Liver (tissue), 9 donors: ENCODE data around the gene BCL10. TPM values are rescaled to one million over a fixed set of nuclear protein-coding genes. Genes with fewer than 3 reads are reported as not detected.

Source experiments
- DNase-seq: peaks from one replicate; pipeline ENCODE4 v3.0.0-alpha.2; 2017; ENCODE audit warnings: low spot score
- H3K27ac ChIP-seq, 2 donors: one replicate each; pipeline ENCODE4 v1.7.0; 2013; ENCODE audit warnings: inconsistent platforms in 2 of 2, low read length in 2 of 2, control low read depth in 1 of 2, low read depth in 1 of 2, mild to moderate bottlenecking in 1 of 2
- H3K27me3 ChIP-seq, 4 donors: one replicate each; pipeline versions ENCODE4 v1.6.1 to v1.7.0; 2013; ENCODE audit warnings: low read length in 3 of 4, inconsistent platforms in 1 of 4, mild to moderate bottlenecking in 1 of 4, moderate library complexity in 1 of 4; ENCODE audit not compliant: control insufficient read depth in 4 of 4, insufficient read depth in 4 of 4
- H3K36me3 ChIP-seq, 4 donors: one replicate each; pipeline versions ENCODE4 v1.6.1 to v1.7.0; 2013; ENCODE audit warnings: low read length in 3 of 4, mild to moderate bottlenecking in 3 of 4, low read depth in 1 of 4, moderate library complexity in 1 of 4; ENCODE audit not compliant: control insufficient read depth in 4 of 4, insufficient read depth in 3 of 4
- H3K4me1 ChIP-seq, 4 donors: one replicate each; pipeline versions ENCODE4 v1.6.1 to v1.7.0; 2013; ENCODE audit warnings: low read length in 3 of 4, mild to moderate bottlenecking in 3 of 4, moderate library complexity in 1 of 4; ENCODE audit not compliant: control insufficient read depth in 4 of 4, insufficient read depth in 4 of 4
- H3K4me3 ChIP-seq, 3 donors: one replicate each; pipeline versions ENCODE4 v1.6.1 to v1.7.0; 2013; ENCODE audit warnings: low read length in 3 of 3, control low read depth in 1 of 3, low read depth in 1 of 3, mild to moderate bottlenecking in 1 of 3
- H3K9ac ChIP-seq, 2 donors: one replicate each; pipeline ENCODE4 v1.7.0; 2013; ENCODE audit warnings: low read length in 2 of 2, mild to moderate bottlenecking in 2 of 2, moderate library complexity in 2 of 2, control low read depth in 1 of 2, low read depth in 1 of 2
- H3K9me3 ChIP-seq, 4 donors: one replicate each; pipeline versions ENCODE4 v1.6.1 to v1.7.0; 2013; ENCODE audit warnings: low read length in 3 of 4; ENCODE audit not compliant: control insufficient read depth in 4 of 4
- EGR1 ChIP-seq, 2 donors: IDR thresholded peaks; 2 replicates each; pipeline ENCODE4 v1.6.1; 2016 to 2018; ENCODE audit warnings: antibody characterized with exemption in 2 of 2, low read depth in 2 of 2
- FOXA1 ChIP-seq: IDR thresholded peaks from 2 replicates; pipeline ENCODE4 v1.6.1; 2016; ENCODE audit warnings: antibody characterized with exemption
- FOXA2 ChIP-seq: IDR thresholded peaks from 2 replicates; pipeline ENCODE4 v1.6.1; 2016; ENCODE audit warnings: antibody characterized with exemption
- GABPA ChIP-seq, 2 donors: IDR thresholded peaks in 1 of 2; conservative IDR thresholded peaks in 1 of 2; 2 replicates each; pipeline ENCODE4 v1.6.1; 2016; ENCODE audit warnings: antibody characterized with exemption in 2 of 2, mild to moderate bottlenecking in 1 of 2, moderate library complexity in 1 of 2
- HNF4A ChIP-seq, 2 donors: conservative IDR thresholded peaks; 2 replicates each; pipeline ENCODE4 v1.6.1; 2016; ENCODE audit warnings: antibody characterized with exemption in 2 of 2, mild to moderate bottlenecking in 2 of 2
- HNF4G ChIP-seq: IDR thresholded peaks from 2 replicates; pipeline ENCODE4 v1.6.1; 2016; ENCODE audit warnings: antibody characterized with exemption
- JUND ChIP-seq, 2 donors: IDR thresholded peaks; 2 replicates each; pipeline ENCODE4 v1.6.1; 2016; ENCODE audit warnings: antibody characterized with exemption in 2 of 2
- NR2F2 ChIP-seq: IDR thresholded peaks from 2 replicates; pipeline ENCODE4 v1.6.1; 2016; ENCODE audit warnings: antibody characterized with exemption
- RAD21 ChIP-seq, 2 donors: IDR thresholded peaks; 2 replicates each; pipeline ENCODE4 v1.6.1; 2016; ENCODE audit warnings: antibody characterized with exemption in 2 of 2, mild to moderate bottlenecking in 2 of 2
- RXRA ChIP-seq, 2 donors: IDR thresholded peaks; 2 replicates each; pipeline ENCODE4 v1.6.1; 2017 to 2018; ENCODE audit warnings: antibody characterized with exemption in 2 of 2, mild to moderate bottlenecking in 1 of 2
- SP1 ChIP-seq: IDR thresholded peaks from 2 replicates; pipeline ENCODE4 v1.6.1; 2018; ENCODE audit warnings: antibody characterized with exemption, mild to moderate bottlenecking
- TAF1 ChIP-seq: conservative IDR thresholded peaks from 2 replicates; pipeline ENCODE4 v1.6.1; 2016; ENCODE audit warnings: antibody characterized with exemption, mild to moderate bottlenecking
- YY1 ChIP-seq: IDR thresholded peaks from 2 replicates; pipeline ENCODE4 v1.6.1; 2016; ENCODE audit warnings: antibody characterized with exemption, mild to moderate bottlenecking
- WGBS: extraction: QIAGEN DNeasy Blood & Tissue Kit; methylation state at CpG from one replicate; pipeline ENCODE4 v1.1.7; 2013; 5-methylcytosine and 5-hydroxymethylcytosine counted together
- polyA plus RNA-seq, 2 donors: library from polyadenylated mRNA; stranded (reverse) in 1 of 2; unstranded in 1 of 2; fragments of 200-250 nt in 1 of 2; fragments of >200 nt in 1 of 2; fragmentation: Nextera tagmentation in 1 of 2; extraction: Ambion mirVana in 1 of 2; gene quantifications; one replicate each; pipeline versions ENCODE4 v1.2.1 to v1.2.3, GENCODE V29; 2013 to 2015
- total RNA-seq, 2 donors: library from RNA; depleted of rRNA; stranded (reverse); fragments of >200 nt; gene quantifications; one replicate each; pipeline ENCODE4 v1.2.3, GENCODE V29; 2014
- TF ChIP-seq, protein P1 (sequence below): IDR thresholded peaks from 2 replicates; pipeline ENCODE4 v1.6.1; 2016; ENCODE audit warnings: antibody characterized with exemption, mild to moderate bottlenecking
- TF ChIP-seq, protein P2 (sequence below): IDR thresholded peaks from 2 replicates; pipeline ENCODE4 v1.6.1; 2016; ENCODE audit warnings: antibody characterized with exemption
- TF ChIP-seq, protein P3 (sequence below): IDR thresholded peaks from 2 replicates; pipeline ENCODE4 v1.6.1; 2016; ENCODE audit warnings: antibody characterized with exemption
- TF ChIP-seq, protein P4 (sequence below): fragments of 150-350 bp; IDR thresholded peaks from 2 replicates; pipeline ENCODE4 v1.5.1; 2017; ENCODE audit warnings: improper control_type of control experiment, low read depth, low read length; ENCODE audit not compliant: missing input control
- TF ChIP-seq, protein P5 (sequence below): IDR thresholded peaks from 2 replicates; pipeline ENCODE4 v1.6.1; 2016; ENCODE audit warnings: antibody characterized with exemption
- donor health status: healthy.
- donor health status: healthy.
- donor health status: healthy.
- donor health status: healthy.
- donor health status: healthy.

The BCL10 gene
- total RNA-seq (1 to 10 TPM; 6.3 to 8.9 TPM), polyA plus RNA-seq (1 to 10 TPM; 3.1 to 8.8 TPM)

DNA sequence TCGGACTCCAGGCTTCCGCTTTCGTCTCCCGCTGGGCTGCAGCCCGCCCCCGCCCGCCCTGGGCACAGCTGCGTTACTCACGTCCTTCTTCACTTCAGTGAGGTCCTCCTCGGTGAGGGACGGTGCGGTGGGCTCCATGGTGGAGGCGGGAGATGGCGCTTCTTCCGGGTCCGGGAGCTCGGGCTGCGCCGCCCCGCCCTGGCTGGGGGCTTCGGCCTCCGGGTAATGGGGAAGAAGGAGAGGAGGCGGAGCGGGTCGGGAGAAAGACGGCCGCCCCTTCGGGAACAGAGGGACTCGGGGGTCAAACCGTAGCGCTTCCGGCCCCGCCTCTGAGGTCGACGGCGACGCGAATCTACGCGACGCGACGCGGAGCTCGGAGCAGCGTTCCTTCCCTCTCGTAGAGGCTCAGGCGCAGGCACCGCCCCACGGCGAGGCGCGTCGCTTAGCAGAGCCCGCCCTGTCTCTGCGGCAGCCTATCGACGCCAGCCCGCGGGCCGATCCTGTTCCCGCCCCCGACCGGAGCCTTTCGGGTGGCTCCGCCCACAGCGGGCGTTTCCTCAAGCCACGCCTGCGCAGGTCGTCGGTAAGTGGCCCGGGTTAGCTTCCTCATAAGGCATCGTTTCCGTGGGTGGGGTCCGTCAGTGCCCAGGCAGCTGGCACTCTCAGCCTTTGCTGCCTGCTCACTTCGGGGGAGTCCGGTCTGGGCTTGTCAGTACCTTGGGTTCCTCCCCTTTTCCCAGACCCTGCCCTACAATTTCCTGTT lies at the start of gene BCL10:
Gene BCL10, minus strand, starts transcription at position 418 of the 763 bp plus-strand sequence. Its CDS starts 280 bp downstream, at position 138.
- peak; percentile 97 for DNase-seq
- no peaks in the 10 kb centered on the region for H3K9me3 ChIP-seq
- peak within 1 kb of the TSS; percentile 80 to 97 (median 95) for H3K4me3 ChIP-seq
- no peaks in the 10 kb centered on the region for H3K36me3 ChIP-seq
- under 1% methylated on average over 78 of the region's 78 CpGs for WGBS
- H3K9ac ChIP-seq: peak within 1 kb of the TSS; percentile 85 to 96
- H3K27ac ChIP-seq: peak within 1 kb of the TSS; percentile 90 to 92
- H3K4me1 ChIP-seq: peaks cover 0 to 35% (median 18%) of the 10 kb centered on the region in 4 donors
- no peaks in the 10 kb centered on the region for H3K27me3 ChIP-seq
- TF ChIP-seq HNF4A (conservative IDR thresholded peaks at IDR 0.05) (no peak), SP1 (peak; percentile 88), TAF1 (peak; percentile 31), FOXA1 (peak; percentile 55), FOXA2 (peak; percentile 15), GABPA (IDR thresholded peaks at IDR 0.05 in 1 of 2, conservative IDR thresholded peaks at IDR 0.05 in 1 of 2) (peak; percentile 16 to 87), JUND (IDR thresholded peaks at IDR 0.05) (peak in 1 of 2 donors; percentile 40), RXRA (IDR thresholded peaks at IDR 0.05) (peak; percentile 44 to 47), NR2F2 (peak; percentile 82), EGR1 (IDR thresholded peaks at IDR 0.05; ENCODE audit: low read depth in 2 of 2) (peak; percentile 52 to 79), YY1 (peak; percentile 87), HNF4G (no peak), RAD21 (IDR thresholded peaks at IDR 0.05) (peak in 1 of 2 donors; percentile 26)
- TF ChIP-seq, protein P1, sequence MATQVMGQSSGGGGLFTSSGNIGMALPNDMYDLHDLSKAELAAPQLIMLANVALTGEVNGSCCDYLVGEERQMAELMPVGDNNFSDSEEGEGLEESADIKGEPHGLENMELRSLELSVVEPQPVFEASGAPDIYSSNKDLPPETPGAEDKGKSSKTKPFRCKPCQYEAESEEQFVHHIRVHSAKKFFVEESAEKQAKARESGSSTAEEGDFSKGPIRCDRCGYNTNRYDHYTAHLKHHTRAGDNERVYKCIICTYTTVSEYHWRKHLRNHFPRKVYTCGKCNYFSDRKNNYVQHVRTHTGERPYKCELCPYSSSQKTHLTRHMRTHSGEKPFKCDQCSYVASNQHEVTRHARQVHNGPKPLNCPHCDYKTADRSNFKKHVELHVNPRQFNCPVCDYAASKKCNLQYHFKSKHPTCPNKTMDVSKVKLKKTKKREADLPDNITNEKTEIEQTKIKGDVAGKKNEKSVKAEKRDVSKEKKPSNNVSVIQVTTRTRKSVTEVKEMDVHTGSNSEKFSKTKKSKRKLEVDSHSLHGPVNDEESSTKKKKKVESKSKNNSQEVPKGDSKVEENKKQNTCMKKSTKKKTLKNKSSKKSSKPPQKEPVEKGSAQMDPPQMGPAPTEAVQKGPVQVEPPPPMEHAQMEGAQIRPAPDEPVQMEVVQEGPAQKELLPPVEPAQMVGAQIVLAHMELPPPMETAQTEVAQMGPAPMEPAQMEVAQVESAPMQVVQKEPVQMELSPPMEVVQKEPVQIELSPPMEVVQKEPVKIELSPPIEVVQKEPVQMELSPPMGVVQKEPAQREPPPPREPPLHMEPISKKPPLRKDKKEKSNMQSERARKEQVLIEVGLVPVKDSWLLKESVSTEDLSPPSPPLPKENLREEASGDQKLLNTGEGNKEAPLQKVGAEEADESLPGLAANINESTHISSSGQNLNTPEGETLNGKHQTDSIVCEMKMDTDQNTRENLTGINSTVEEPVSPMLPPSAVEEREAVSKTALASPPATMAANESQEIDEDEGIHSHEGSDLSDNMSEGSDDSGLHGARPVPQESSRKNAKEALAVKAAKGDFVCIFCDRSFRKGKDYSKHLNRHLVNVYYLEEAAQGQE: peak; percentile 82
- TF ChIP-seq, protein P2, sequence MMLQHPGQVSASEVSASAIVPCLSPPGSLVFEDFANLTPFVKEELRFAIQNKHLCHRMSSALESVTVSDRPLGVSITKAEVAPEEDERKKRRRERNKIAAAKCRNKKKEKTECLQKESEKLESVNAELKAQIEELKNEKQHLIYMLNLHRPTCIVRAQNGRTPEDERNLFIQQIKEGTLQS: no peak
- TF ChIP-seq, protein P3, sequence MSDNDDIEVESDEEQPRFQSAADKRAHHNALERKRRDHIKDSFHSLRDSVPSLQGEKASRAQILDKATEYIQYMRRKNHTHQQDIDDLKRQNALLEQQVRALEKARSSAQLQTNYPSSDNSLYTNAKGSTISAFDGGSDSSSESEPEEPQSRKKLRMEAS: peak; percentile 62
- TF ChIP-seq, protein P4, sequence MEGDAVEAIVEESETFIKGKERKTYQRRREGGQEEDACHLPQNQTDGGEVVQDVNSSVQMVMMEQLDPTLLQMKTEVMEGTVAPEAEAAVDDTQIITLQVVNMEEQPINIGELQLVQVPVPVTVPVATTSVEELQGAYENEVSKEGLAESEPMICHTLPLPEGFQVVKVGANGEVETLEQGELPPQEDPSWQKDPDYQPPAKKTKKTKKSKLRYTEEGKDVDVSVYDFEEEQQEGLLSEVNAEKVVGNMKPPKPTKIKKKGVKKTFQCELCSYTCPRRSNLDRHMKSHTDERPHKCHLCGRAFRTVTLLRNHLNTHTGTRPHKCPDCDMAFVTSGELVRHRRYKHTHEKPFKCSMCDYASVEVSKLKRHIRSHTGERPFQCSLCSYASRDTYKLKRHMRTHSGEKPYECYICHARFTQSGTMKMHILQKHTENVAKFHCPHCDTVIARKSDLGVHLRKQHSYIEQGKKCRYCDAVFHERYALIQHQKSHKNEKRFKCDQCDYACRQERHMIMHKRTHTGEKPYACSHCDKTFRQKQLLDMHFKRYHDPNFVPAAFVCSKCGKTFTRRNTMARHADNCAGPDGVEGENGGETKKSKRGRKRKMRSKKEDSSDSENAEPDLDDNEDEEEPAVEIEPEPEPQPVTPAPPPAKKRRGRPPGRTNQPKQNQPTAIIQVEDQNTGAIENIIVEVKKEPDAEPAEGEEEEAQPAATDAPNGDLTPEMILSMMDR: no peak
- TF ChIP-seq, protein P5, sequence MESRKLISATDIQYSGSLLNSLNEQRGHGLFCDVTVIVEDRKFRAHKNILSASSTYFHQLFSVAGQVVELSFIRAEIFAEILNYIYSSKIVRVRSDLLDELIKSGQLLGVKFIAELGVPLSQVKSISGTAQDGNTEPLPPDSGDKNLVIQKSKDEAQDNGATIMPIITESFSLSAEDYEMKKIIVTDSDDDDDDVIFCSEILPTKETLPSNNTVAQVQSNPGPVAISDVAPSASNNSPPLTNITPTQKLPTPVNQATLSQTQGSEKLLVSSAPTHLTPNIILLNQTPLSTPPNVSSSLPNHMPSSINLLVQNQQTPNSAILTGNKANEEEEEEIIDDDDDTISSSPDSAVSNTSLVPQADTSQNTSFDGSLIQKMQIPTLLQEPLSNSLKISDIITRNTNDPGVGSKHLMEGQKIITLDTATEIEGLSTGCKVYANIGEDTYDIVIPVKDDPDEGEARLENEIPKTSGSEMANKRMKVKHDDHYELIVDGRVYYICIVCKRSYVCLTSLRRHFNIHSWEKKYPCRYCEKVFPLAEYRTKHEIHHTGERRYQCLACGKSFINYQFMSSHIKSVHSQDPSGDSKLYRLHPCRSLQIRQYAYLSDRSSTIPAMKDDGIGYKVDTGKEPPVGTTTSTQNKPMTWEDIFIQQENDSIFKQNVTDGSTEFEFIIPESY: peak; percentile 37
